Dendritic cell treated with granulocyte-macrophage colony-stimulating factor and Interleukin-4, amounts not matched to agents 40 ng/mL and 50 ng/mL, for 4 days (primary cell): ENCODE data around the gene CCM2L.
A peak's percentile ranks its signal among the peaks of the same experiment; 100 is the strongest.

Experiments
- H3K27ac Mint-ChIP-seq: one replicate; pipeline ENCODE4 v1.8.0; 2022; ENCODE audit warnings: mild to moderate bottlenecking, mixed read lengths
- H3K27me3 Mint-ChIP-seq: one replicate; pipeline ENCODE4 v1.8.0; 2022; ENCODE audit warnings: mild to moderate bottlenecking, mixed read lengths
- H3K36me3 Mint-ChIP-seq: one replicate; pipeline ENCODE4 v1.8.0; 2022; ENCODE audit warnings: low read depth, mixed read lengths
- H3K4me1 Mint-ChIP-seq: one replicate; pipeline ENCODE4 v1.8.0; 2022; ENCODE audit warnings: low read depth, mixed read lengths
- H3K4me3 Mint-ChIP-seq: one replicate; pipeline ENCODE4 v1.8.0; 2022; ENCODE audit warnings: mild to moderate bottlenecking, moderate library complexity, mixed read lengths
- H3K9me3 Mint-ChIP-seq: one replicate; pipeline ENCODE4 v1.8.0; 2022; ENCODE audit warnings: mixed read lengths
- intact Hi-C: fragments of 100-400 bp; cut with micrococcal nuclease; formaldehyde crosslinking; loops from one replicate; pipeline ENCODE4 v1.15.0; 2022

Gene CCM2L

DNA sequence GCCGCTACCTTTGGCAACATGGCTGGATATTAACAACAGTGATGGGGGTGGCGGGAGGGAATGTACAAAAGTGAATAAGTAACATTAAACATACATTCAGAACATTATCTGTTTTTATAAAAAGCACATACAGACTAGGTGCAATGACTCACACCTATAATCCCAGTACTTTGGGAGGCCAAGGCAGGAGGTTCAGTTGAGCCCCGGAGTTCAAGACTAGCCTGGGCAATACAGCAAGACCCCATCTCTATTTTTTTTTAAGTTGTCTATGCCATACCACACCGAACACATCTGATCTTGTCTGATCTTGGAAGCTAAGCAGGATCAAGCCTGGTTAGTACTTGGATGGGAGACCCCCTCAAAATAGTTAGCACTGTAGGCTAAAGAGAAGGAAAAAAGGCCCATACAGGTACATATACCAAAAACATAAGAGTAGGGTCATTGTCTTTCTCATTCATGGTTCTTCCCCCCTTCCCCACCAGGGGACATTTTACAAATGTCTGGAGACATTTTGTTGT is 40.1 kb downstream of the CCM2L start:
- H3K9me3 Mint-ChIP-seq = no peaks in the 10 kb centered on the region
- H3K27ac Mint-ChIP-seq = peak overlapping the region; percentile 99
- no peak overlapping the region for H3K4me3 Mint-ChIP-seq
- peaks cover 41% of the 10 kb centered on the region for H3K36me3 Mint-ChIP-seq
- peaks cover 62% of the 10 kb centered on the region for H3K4me1 Mint-ChIP-seq
- intact Hi-C loops = no loop called here
- H3K27me3 Mint-ChIP-seq = no peaks in the 10 kb centered on the region

DNA sequence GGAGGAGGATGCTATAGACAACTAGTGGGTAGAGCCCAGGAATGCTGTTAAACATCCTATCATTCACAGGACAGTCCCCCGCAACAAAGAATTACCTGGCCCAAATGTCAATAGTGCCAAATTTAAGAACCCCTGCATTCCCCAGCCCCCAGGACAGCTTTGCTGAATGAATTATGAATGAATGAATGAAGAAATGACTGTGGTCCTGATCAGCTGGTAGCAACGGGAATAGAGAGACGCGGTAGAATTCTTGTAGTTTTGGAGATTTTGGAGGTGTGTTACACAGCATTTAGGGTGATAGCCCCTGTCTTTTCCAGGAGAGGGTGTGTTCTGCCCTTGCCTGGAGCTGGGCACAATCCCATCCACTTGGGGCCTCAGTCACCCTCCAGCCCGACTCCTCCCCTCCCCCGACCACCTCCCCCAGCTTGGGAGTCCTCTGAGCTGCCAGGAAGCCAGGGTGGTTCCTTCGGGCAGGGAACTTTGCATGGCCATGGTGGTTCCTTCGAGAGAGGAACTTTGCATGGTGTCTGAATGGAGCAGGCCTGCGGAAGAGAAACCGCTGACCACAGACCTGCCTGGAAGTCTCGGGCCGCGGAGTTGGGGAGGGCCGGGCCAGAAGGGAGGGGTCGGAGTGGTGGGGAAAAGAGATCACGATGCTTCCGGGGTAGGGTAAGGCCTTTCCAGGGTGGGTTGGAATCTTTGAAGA is 40.8 kb downstream of the CCM2L start:
- peaks cover 47% of the 10 kb centered on the region for H3K36me3 Mint-ChIP-seq
- H3K4me1 Mint-ChIP-seq = peaks cover 60% of the 10 kb centered on the region
- intact Hi-C loops = loop anchor here (1.0 kb wide), 1 partner anchor 11 kb away; no protein-coding TSS in a partner anchor
- H3K4me3 Mint-ChIP-seq = peak overlapping the region; percentile 85
- H3K27me3 Mint-ChIP-seq = no peaks in the 10 kb centered on the region
- peak overlapping the region; percentile 99 for H3K27ac Mint-ChIP-seq
- H3K9me3 Mint-ChIP-seq = no peaks in the 10 kb centered on the region

DNA sequence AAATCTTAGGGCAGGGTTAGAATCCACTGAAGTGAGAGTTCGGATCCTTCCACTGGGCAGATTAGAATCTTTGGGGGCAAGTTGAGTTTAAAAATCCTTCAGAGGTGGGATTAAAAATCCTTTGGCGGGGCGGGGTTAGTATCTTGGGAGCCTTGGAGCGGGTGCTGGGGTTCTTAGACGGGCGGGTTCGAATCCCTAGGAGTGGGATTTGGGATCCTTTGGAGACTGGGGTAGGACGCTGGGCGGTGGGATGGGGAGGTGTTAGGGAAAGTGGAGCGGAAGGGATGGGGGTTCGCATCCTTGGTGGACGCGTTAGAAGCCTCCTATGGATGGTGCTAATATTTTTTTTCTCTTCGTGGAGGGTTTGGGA is 41.5 kb downstream of the CCM2L start:
- Mint-ChIP-seq H3K4me3 (peak overlapping the region; percentile 85), H3K36me3 (peaks cover 47% of the 10 kb centered on the region), H3K4me1 (peaks cover 58% of the 10 kb centered on the region), H3K27me3 (no peaks in the 10 kb centered on the region), H3K9me3 (no peaks in the 10 kb centered on the region), H3K27ac (peak overlapping the region; percentile 99)
- intact Hi-C loops = loop anchor here (1.0 to 2.0 kb wide), 3 partner anchors 11 to 17 kb away; no protein-coding TSS in a partner anchor

DNA sequence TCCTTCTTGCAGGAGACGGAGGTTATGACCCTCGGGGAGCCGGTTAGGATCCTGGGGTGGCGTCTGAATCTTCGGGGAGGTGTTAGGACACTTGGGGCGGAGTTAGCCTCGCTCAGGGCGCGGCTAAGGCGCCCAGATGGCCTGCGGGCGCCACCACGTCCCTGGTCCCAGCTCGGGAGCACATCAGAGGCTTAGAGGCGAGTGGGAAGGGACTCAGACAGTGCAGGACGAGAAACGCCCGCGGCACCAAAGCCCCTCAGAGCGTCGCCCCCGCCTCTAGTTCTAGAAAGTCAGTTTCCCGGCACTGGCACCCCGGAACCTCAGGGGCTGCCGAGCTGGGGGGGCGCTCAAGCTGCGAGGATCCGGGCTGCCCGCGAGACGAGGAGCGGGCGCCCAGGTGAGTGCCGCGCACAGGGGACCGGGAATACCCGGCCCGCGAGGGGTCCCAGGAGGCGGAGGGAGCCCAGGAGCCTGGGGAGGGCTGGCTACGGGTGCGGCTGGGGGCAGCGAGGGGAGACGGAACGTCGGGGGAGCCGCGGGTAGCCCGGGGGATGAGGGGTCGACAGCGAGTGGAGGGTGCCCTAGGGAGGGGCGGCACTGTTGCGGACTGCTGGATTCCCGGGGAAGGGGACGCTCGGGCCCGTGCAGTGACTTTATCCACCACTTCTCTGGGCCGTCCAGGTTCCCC is 42.0 kb downstream of the CCM2L start, which contains the start of gene HCK:
Gene HCK, plus strand, starts transcription at position 153 of the 688 bp plus-strand sequence.
- Mint-ChIP-seq H3K27me3 (no peaks in the 10 kb centered on the region), H3K36me3 (peaks cover 52% of the 10 kb centered on the region), H3K4me1 (peaks cover 60% of the 10 kb centered on the region), H3K27ac (peak within 1 kb of the TSS; percentile 99), H3K4me3 (peak within 1 kb of the TSS; percentile 85), H3K9me3 (no peaks in the 10 kb centered on the region)
- intact Hi-C loops = loop anchor here (2.0 kb wide), 2 partner anchors 17 kb away; no protein-coding TSS in a partner anchor

DNA sequence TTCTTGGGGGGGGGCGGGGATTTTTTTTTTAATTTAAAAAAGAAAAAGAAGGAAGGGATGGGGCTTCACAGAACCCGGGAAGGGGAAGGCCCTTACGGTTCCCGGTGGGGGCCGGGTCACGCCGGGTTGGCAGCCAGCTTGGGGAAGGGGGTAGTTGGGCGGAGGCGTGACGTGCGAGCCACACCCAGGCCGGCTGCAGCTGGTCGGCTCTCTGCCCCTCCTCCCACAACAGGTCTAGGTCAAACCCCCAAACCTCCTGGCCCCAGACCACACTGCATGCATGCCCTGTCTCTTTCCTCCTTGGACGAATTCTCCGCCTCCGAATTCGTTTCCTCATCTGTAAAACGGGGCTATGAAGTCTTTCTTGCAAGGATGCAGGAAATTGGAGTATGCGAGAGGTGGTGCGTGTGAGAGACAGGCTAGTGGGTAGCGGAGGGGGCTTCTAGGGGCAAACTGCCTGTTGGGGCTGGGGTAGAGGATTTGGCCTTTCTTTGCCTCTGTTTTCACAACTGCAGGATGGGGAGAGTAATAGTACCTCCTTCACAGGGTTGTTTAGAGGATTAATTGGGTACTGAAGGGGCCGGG is 42.6 kb downstream of the CCM2L start:
- Mint-ChIP-seq H3K4me1 (peaks cover 64% of the 10 kb centered on the region), H3K9me3 (no peaks in the 10 kb centered on the region), H3K36me3 (peaks cover 59% of the 10 kb centered on the region), H3K4me3 (peak overlapping the region; percentile 85), H3K27ac (peak overlapping the region; percentile 99), H3K27me3 (no peaks in the 10 kb centered on the region)
- intact Hi-C loops = loop anchor here (2.0 kb wide), 2 partner anchors 16 to 18 kb away; no protein-coding TSS in a partner anchor

DNA sequence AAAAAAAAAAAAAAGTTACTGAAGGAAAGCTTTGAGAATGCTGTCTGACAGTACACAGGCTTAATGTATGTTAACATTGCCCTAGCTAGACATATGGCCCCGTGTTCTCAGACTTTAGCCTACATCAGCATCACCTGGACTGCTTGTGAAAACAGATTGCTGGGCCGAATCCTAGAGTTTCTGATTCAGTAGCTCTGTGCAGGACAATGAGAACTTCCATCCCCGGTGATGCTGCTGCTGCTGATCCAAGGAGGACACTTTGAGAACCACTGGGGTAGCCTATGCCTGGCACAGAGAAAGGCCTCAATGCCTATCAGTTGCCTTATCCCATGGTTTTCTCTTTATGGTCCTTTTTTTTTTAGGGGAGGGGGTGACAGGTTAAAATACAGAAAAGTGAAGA is 43.4 kb downstream of the CCM2L start:
- Mint-ChIP-seq H3K27ac (peak overlapping the region; percentile 99), H3K4me1 (peaks cover 72% of the 10 kb centered on the region), H3K4me3 (peak overlapping the region; percentile 85), H3K36me3 (peaks cover 66% of the 10 kb centered on the region), H3K9me3 (no peaks in the 10 kb centered on the region), H3K27me3 (no peaks in the 10 kb centered on the region)
- intact Hi-C loops = loop anchor here (2.0 kb wide), 2 partner anchors 15 to 19 kb away; no protein-coding TSS in a partner anchor

DNA sequence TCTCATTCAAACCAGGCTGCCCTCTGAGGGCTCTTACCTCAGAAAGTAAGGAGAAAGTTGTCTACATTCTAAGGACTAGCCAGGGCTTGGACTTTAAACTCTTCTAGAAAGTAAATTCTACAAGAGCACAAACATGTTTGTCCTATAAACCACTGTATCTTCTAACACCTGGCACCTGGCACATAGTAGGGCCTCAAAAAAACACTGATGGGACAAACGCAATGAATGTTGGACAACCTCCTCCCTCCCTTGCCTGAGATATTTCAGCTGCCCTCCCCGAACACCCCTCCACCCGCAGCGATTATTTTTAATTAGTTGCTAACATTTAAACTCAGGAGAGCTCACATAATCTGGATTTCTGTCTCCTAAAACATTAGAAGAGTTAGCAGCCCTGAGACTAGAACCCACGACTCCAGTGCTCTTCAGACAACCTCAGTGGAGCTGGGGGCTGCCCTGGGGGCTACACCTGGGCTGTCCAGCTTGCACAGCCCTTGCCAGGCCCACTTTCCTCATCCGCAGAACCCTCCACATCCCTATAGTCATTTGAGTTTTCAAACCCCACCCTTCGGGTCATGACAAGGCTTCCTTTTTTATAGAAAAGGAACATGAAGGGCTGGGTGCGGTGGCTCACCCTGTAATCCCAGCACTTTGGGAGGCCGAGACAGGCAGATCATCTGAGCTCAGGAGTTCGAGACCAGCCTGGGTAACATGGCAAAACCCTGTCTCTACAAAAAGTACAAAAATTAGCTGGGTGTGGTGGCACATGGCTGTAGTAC is 46.7 kb downstream of the CCM2L start:
- Mint-ChIP-seq H3K9me3 (no peaks in the 10 kb centered on the region), H3K36me3 (peaks cover 91% of the 10 kb centered on the region), H3K27me3 (no peaks in the 10 kb centered on the region), H3K27ac (peak overlapping the region; percentile 87), H3K4me3 (peak overlapping the region; percentile 75), H3K4me1 (peaks cover 74% of the 10 kb centered on the region)
- intact Hi-C loops = no loop called here

DNA sequence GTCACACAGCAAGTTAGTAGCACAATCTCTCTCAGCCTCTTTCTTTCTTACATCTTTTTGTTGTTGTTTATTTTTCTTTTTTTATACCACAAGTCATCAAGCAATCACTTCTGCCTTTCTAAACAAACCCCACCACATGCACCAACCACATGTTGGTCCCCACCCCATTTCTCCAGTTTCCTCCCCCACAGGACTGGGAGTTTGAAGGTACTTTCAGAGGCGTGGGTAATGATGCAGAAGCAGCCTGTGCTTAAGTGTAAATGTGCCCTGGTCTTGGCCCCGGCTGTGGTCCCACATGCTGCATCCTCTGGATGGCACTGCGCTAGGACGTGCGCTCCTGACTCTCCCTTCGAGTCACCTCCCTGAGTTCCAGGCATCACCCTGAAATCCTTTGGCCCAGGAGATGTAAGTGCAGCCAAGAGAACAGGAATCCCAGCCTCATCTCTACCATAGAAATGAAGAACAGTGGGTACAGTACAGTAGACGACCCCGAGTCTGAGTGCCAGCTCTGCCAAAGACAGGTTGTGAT is 47.5 kb downstream of the CCM2L start:
- intact Hi-C loops = no loop called here
- H3K27me3 Mint-ChIP-seq = no peaks in the 10 kb centered on the region
- H3K4me1 Mint-ChIP-seq = peaks cover 80% of the 10 kb centered on the region
- H3K27ac Mint-ChIP-seq = peak overlapping the region; percentile 87
- peaks cover 91% of the 10 kb centered on the region for H3K36me3 Mint-ChIP-seq
- no peaks in the 10 kb centered on the region for H3K9me3 Mint-ChIP-seq
- H3K4me3 Mint-ChIP-seq = peak overlapping the region; percentile 75

DNA sequence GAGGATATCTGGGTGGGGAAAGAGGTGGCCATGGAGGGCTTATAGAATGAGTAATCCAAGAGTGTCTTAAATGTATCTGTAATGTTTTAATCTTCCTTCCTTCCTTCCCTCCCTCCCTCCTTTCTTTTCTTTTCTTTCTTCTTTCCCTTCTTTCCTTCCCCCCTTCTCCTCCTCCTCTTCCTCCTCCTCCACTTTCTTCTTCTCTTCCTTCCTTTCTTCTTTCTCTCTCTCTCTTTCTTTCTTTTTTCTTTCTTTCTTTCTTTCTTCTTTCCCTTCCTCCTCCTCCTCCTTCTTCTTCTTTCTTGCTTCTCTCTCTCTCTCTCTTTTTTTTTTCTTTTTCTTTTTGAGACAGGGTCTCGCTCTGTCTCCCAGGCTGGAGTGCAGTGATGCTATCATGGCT is 49.0 kb downstream of the CCM2L start:
- Mint-ChIP-seq H3K9me3 (no peaks in the 10 kb centered on the region), H3K4me1 (peaks cover 87% of the 10 kb centered on the region), H3K27me3 (no peaks in the 10 kb centered on the region), H3K27ac (peak overlapping the region; percentile 87), H3K4me3 (peak overlapping the region; percentile 44), H3K36me3 (peaks cover 89% of the 10 kb centered on the region)
- intact Hi-C loops = no loop called here

DNA sequence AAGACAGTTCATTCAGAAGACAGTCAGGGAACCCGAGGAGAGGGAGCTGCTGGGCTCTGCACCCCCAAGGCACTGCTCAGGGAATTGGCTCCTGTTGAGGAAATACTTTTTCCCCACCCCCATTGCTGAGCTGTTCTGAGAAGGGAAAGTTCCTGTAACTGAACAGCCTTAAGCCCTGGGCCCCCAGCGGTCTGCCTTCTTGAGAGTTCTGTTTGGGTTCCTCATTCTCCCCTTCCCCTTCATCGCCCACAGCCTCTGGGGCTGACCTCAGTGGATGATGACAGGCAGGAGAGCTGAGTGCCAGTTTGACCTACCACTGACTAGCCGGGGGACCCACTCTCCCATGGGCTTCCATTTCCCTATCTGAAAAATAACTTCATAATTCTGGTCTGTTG is 52.5 kb downstream of the CCM2L start:
- intact Hi-C loops = no loop called here
- Mint-ChIP-seq H3K27ac (peak overlapping the region; percentile 87), H3K27me3 (no peaks in the 10 kb centered on the region), H3K9me3 (no peaks in the 10 kb centered on the region), H3K4me1 (peaks cover 96% of the 10 kb centered on the region), H3K4me3 (peak overlapping the region; percentile 72), H3K36me3 (peaks cover 97% of the 10 kb centered on the region)

DNA sequence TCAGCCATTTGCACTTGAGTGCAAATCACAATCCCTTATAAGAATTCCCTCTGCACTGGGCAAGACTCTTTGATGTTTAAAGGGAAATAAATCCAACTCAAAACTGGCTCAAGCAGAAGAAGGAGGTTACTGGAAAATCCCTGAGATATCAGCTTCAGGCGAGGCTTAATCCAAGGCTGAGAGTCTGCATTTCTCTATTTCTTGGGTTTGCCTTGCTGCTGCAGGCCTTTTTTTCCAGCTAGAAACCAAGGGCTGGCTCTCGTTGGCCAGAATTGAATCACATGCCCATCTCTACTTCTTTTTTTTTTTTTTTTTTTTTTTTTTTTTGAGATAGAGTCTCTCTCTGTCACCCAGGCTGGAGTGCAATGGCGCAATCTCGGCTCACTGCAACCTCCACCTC is 53.5 kb downstream of the CCM2L start:
- Mint-ChIP-seq H3K36me3 (peaks cover 88% of the 10 kb centered on the region), H3K4me3 (peak overlapping the region; percentile 72), H3K27ac (peak overlapping the region; percentile 87), H3K4me1 (peaks cover 87% of the 10 kb centered on the region), H3K9me3 (no peaks in the 10 kb centered on the region), H3K27me3 (no peaks in the 10 kb centered on the region)
- intact Hi-C loops = no loop called here

DNA sequence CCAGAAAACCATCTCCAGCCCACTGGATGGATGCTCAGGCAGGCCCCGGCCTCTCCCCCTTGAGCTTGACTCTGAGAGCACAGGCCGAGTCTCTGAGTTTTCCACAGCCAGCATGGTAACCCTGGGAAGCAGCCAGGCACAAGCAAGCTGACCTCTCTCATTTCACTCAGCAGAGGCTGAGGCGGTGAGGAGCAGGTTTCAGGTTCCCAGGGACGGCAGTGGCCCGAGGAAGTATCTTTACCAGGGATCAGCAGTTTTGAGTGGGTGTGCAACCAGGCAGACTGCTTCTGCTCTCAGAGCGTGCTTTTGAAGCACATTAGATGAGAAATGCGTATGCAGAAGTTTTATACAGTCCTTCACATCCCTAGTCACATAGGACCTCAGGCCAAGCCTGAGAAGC is 54.4 kb downstream of the CCM2L start:
- Mint-ChIP-seq H3K4me1 (peaks cover 84% of the 10 kb centered on the region), H3K9me3 (no peaks in the 10 kb centered on the region), H3K4me3 (peak overlapping the region; percentile 45), H3K36me3 (peaks cover 86% of the 10 kb centered on the region), H3K27me3 (no peaks in the 10 kb centered on the region), H3K27ac (peak overlapping the region; percentile 87)
- intact Hi-C loops = loop anchor here (5.0 kb wide), 1 partner anchor 32 kb away; no protein-coding TSS in a partner anchor

DNA sequence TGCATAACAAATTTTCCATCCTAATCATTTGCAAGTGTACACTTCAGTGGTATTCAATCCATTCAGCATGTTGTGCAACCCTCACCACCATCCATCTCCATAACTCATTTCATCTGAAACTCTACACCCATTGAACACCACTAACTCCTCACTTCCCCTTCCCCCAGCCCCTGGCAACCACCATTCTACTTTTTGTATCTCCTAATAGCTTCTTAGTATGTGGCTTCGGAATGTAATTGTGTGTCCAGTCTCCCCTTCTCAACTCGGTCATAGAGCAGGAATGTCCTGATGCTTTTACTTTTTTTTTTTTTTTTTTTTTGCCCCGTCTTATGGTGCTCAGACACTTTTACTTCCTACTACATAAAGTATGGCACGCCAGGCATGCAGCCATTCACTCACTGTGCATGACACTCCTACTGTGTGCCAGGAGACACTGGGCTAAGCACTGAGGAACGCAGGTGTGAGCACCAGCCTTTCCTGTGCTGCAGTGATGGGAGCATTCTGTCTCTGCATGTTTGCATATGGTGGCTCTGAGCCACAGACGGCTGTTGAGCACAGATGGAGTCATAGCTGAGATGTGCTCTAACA is 57.1 kb downstream of the CCM2L start:
- Mint-ChIP-seq H3K9me3 (no peaks in the 10 kb centered on the region), H3K27ac (peak overlapping the region; percentile 87), H3K27me3 (no peaks in the 10 kb centered on the region), H3K36me3 (peaks cover 86% of the 10 kb centered on the region), H3K4me3 (peak overlapping the region; percentile 30), H3K4me1 (peaks cover 83% of the 10 kb centered on the region)
- intact Hi-C loops = loop anchor here (5.0 kb wide), 1 partner anchor 35 kb away; no protein-coding TSS in a partner anchor
